Neural progenitor cell (in vitro differentiated cells): ENCODE data around the gene ADAM22.

Experiments used
- EZH2 ChIP-seq: fragments of 200-600 bp; sonication (generic); IDR thresholded peaks from 2 replicates; pipeline ENCODE4 v1.6.1; 2017; ENCODE audit warnings: antibody characterized with exemption, mild to moderate bottlenecking, moderate library complexity
- EZH2phosphoT487 ChIP-seq: fragments of 200-600 bp; sonication (generic); IDR thresholded peaks from 2 replicates; pipeline ENCODE4 v1.6.1; 2017; ENCODE audit warnings: antibody characterized with exemption
- TF ChIP-seq, protein P1 (sequence below): fragments of 200-600 bp; sonication (generic); IDR thresholded peaks from 2 replicates; pipeline ENCODE4 v1.5.1; 2017; ENCODE audit warnings: antibody characterized with exemption, mild to moderate bottlenecking

DNA sequence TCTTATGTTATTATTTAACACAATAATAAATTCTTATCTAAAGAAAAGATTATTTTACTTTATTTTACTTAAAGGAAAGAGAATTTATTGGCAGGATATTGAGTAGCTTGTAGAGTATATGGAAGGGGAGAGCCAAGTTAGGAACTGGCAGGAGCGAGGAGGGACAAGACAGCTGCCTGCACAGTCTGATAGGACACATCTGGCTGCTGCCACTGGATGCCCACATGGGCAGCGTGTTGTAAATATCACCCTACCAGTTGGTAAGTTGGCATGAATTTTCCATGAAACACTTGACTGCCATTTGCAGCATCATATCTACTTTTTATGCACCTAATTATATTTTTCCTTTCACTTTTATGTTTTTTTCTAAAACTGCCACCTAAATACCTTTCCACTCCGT, 266.2 kb downstream of the ADAM22 start:
- TF ChIP-seq, protein P1, sequence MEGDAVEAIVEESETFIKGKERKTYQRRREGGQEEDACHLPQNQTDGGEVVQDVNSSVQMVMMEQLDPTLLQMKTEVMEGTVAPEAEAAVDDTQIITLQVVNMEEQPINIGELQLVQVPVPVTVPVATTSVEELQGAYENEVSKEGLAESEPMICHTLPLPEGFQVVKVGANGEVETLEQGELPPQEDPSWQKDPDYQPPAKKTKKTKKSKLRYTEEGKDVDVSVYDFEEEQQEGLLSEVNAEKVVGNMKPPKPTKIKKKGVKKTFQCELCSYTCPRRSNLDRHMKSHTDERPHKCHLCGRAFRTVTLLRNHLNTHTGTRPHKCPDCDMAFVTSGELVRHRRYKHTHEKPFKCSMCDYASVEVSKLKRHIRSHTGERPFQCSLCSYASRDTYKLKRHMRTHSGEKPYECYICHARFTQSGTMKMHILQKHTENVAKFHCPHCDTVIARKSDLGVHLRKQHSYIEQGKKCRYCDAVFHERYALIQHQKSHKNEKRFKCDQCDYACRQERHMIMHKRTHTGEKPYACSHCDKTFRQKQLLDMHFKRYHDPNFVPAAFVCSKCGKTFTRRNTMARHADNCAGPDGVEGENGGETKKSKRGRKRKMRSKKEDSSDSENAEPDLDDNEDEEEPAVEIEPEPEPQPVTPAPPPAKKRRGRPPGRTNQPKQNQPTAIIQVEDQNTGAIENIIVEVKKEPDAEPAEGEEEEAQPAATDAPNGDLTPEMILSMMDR, result no peak
- no peak for TF ChIP-seq EZH2
- no peak for TF ChIP-seq EZH2phosphoT487
